HG02623 (cell line): ENCODE results near the gene MAST3.

ENCODE experiments used
- ATAC-seq: cut with Tn5 transposase; IDR thresholded peaks from one replicate; pipeline ENCODE4 v1.9.1; 2021; ENCODE audit warnings: moderate library complexity; ENCODE audit not compliant: unreplicated experiment

MAST3 gene

GRCh38 chr19:18131841-18132596 is 34.4 kb downstream of the MAST3 start:
- no peak for ATAC-seq

GRCh38 chr19:18135712-18136584 is 38.4 kb downstream of the MAST3 start:
- ATAC-seq, result no peak

GRCh38 chr19:18137242-18137641 is 39.7 kb downstream of the MAST3 start:
- ATAC-seq, result no peak

DNA sequence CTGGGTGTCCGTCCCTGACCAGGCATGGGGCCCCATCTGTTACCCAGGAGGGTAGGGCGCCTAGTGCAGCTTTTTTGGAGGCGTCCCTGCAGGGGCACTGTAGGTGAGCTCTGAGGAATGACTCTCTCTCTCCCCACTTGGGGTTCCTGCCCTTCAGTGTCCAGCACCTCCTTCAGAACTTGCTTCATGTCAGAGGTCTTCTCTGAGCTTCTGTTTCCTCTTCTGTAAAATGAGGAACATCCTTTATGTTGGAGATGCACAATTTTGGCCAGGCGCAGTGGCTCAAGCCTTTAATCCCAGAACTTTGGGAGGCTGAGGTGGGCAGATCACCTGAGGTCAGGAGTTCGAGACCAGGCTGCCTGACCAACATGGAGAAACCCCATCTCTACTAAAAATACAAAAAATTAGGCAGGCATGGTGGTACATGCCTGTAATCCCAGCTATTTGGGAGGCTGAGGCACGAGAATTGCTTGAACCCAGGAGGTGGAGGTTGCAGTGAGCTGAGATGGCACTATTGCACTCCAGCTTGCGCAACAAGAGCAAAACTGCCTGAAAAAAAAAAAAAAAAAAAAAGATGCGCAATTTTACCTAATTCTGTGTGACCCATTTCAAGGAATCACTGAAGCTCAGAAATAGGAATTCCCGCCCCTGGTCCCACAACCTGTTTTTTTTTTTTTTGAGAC is 40.2 kb downstream of the MAST3 start:
- no peak for ATAC-seq

DNA sequence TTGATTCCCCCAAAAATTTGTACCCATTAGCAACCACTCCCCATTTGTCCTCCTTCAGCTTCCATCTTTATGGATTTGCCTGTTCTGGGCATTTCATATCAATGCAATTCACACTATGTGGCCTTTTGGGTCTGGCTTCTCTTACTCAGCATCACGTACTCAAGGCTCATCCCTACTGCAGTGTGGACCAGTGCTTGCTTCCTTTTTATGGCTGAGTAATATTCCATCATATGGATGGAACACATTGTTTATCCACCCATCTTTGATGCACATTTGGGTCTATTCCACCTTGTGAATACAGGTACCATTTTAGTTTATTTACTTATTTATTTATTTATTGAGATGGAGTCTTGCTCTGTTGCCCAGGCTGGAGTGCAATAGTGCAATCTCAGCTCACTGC is 42.9 kb downstream of the MAST3 start:
- no peak for ATAC-seq

DNA sequence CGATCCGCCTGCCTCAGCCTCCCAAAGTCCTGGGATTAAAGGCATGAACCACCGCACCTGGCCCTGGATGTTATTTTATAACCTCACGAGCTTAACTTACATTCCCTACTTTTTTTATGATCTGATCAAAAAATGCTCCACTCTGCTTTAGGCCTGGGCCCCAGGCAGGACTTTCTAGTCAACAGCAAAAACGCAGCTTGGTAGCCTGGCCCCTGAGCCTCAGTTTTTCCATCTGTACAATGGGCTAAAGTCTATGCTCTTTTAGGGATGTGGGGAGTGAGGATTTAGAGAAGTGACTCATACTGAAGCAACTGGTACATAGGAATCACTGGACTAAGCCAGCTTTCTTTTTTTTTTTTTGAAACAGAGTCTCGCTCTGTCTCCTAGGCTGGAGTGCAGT is 43.5 kb downstream of the MAST3 start:
- no peak for ATAC-seq

GRCh38 chr19:18143902-18144301 is 46.3 kb downstream of the MAST3 start:
- no peak for ATAC-seq

- no peak for ATAC-seq
Observed at GRCh38 chr19:18144361-18144760, 46.8 kb downstream of the MAST3 start.

GRCh38 chr19:18144906-18145305 is 47.3 kb downstream of the MAST3 start:
- no peak for ATAC-seq

GRCh38 chr19:18145391-18145999 is 47.9 kb downstream of the MAST3 start:
- ATAC-seq, result no peak

GRCh38 chr19:18147396-18147795 is 49.8 kb downstream of the MAST3 start:
- ATAC-seq, result no peak

- ATAC-seq, result no peak
Observed at GRCh38 chr19:18149596-18149975, 52.0 kb downstream of the MAST3 start.

GRCh38 chr19:18150776-18151624 is 53.4 kb downstream of the MAST3 start:
- ATAC-seq, result no peak

GRCh38 chr19:18152442-18152816 is 54.9 kb downstream of the MAST3 start:
- peak; percentile 62 for ATAC-seq

DNA sequence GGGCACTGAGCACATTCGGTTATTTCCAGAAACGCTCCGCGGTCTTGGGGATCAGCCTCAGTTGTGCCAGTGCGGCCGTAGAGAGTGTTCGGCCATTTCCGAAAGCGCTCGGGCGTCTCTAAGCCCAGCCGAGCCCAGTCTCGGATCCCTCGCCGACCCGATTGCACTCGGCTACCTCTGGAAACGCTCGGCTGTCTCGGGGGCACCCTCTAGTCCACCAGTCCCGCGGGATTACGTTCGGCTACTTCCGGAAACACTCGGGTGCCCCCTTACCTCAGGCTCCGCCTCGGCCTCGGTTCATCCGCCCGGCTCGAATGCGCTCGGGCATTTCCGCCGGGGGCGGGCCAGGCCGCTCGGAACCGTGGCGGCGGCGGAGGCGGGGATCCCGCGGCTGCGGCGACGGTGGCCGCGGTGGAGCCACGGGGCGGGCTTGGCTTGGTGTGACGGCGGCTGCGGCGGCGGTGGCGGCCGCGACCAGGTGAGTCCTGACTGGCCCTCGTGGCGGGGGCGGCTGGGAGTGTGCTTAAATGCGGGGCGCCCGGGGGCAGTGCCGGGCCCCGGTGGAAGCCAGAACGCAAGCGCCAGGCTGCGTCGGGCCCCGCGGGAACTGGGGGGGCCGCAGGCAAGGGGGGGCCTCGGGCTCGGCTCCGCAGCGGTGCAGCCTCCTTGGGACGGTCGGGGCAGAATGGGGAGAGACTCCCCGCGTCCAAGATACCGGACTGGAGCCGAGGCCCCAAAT is 55.4 kb downstream of the MAST3 start, which contains the start of gene PIK3R2:
TSS of gene PIK3R2 (plus strand) at position 347 of the 739 bp plus-strand sequence. CDS start 2,717 bp downstream, outside the sequence.
- ATAC-seq, result peak; percentile 61

DNA sequence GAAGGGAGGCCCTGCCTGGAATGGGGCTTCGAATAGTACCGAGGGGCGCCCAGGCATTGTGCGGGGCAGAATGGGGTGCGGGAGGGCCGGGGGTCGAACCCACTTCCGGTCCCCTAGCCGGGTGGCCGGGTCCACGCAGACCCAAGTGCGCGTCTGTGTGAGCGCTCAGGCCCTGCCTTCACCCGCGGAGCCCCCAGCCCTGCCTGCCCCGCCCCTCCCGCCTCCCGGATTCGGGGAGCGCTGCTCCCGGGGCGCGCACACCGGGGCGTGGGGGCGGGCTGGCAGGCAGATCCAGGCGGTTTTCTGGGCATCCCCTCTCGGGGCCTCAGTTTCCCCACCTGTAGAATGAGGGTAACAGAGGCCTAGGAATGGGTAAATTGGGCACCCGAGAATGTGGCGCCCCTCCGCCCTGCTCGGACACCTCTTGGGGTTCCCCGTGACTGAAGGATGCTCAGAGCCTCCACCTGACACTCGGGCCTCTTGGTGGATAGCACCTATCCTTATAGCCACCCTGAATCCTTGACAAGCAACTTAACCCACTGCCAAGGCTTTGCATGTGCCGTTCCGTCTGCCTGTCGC is 56.1 kb downstream of the MAST3 start:
- ATAC-seq, result no peak

DNA sequence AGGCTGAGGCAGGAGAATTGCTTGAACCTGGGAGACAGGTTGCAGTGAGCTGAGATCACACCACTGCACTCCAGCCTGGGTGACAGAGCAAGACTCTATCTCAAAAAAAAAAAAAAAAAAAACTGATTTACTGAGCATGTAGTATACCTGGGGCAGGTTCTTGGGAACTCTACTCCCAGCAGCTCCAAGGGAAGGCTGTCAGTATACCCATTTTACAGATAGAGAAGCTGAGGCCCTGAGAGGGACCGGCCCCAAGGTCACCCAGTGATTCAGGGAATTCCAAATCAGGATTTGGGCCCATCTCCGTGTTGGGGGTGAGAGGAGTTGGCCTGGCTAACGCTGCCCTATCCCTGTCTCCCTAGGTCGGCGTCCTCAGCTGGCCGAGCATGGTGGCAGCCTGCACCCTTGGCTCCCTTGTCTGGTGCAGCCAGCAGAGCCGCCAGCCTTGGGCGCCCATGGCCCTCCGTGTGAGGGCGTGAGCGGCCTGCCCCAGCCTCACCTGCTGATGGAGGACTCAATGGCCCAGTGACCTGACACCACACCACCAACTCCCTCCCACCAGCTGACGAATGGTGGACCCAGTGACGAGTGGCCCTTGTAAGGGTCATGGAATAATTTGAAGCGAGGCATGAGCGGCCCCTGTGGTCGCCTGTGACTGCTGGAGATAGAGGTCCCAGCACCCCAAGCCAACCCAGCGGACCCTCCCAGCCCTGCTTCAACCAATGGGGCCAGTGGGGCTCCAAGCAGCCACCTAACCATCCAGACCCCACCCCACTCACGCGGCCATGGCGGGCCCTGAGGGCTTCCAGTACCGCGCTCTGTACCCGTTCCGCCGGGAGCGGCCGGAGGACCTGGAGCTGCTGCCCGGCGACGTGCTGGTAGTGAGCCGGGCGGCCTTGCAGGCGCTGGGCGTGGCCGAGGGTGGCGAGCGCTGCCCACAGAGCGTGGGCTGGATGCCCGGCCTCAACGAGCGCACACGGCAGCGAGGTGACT is 57.8 kb downstream of the MAST3 start:
- no peak for ATAC-seq

- no peak for ATAC-seq
Observed at GRCh38 chr19:18156268-18156667, 58.7 kb downstream of the MAST3 start.
